Activated effector memory CD4-positive, alpha-beta T cell treated with anti-CD3 and anti-CD28 coated beads, Interleukin-2, amount 50 U/mL, for 16 hours (primary cell): Measurements from ENCODE around the gene TRIM72.
A peak's percentile ranks its signal among the peaks of the same experiment; 100 is the strongest.
"Not testable (repeated sequence)": the region's sequence is repeated elsewhere in the genome, so short reads cannot be mapped to it uniquely, and the experiment has no call there.

Experiments
- DNase-seq: peaks from one replicate; pipeline ENCODE4 v3.0.0-alpha.2; 2020

The TRIM72 gene, protein sequence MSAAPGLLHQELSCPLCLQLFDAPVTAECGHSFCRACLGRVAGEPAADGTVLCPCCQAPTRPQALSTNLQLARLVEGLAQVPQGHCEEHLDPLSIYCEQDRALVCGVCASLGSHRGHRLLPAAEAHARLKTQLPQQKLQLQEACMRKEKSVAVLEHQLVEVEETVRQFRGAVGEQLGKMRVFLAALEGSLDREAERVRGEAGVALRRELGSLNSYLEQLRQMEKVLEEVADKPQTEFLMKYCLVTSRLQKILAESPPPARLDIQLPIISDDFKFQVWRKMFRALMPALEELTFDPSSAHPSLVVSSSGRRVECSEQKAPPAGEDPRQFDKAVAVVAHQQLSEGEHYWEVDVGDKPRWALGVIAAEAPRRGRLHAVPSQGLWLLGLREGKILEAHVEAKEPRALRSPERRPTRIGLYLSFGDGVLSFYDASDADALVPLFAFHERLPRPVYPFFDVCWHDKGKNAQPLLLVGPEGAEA

DNA sequence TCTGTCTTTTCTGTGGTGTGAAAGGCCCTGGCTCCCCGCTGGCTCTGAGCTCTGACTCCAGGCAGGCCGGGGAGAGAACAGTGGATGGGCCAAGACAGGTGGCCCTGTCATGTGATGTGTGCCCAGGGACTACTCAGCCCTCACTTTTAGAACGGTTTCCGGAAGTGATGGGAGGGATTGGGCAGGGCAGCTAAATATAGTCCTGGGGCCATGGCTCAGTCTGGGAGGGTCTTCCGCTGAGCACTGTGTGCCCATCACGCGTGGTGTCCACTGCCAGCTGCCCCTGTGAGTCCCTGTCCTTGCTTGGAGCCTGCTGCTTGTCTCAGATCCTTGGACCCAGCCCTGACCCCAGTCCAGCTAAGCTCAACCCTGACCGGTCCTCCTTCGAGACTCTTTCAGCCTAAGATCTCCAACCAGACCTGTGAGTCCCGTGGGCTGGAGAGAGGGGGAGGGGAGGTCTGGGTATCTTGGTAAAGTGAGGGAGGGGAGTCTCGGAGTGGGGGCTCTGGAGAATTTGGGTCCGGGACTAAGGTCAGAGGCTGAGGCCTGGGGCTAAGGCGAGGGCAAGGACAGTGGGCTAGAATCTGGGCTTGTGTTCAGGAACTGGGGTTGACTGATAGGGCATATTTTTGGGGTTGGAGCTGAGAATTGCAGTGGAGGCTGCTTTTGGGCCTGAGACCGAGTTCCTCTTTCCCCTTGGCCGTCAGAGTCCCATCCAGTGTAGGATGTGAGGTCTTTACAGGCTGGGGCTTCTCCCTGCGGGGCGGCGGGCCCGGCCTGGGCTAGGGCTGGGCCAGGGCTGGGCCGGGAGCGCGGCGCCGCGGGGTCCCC, at the start of gene TRIM72:
TRIM72 (plus strand) TSS at position 243 of the 831 bp plus-strand sequence. CDS start 620 bp downstream, outside the sequence.
- DNase-seq = no peak

DNA sequence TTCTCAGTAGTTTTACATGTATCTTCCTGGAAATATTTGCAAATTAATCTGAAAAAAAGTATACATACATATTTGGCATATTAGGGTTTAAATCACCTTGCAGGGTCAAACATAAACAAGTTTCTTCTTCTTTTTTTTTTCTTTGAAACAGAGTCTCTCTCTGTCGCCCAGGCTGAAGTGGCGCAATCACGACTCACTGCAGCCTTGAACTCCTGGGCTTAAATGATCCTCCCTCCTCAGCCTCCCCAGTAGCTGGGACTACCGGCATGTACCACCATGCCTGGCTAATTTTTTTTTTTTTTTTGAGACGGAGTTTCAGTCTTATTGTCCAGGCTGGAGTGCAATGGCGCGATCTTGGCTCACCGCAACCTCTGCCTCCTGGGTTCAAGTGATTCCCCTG, 46.6 kb upstream of the TRIM72 start:
- no peak for DNase-seq

DNA sequence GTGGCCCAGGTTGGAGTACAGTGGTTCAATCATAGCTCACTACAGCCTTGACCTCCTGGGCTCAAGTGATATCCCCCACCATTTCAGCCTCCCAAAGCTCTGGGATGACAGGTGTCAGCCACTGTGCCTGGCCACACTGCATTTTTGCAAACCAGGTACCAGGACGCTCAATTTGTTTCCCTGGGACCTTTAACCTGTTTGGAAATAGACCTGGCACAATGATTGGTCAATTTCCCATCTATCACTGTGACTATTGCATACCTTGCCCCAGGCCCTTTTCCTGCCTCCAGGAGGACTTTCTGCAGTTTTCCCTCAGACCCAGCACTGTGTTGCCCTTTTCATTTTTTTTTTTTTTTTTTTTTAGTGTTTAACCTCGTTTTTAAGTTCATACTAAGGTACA, 45.1 kb upstream of the TRIM72 start:
- DNase-seq = no peak

DNA sequence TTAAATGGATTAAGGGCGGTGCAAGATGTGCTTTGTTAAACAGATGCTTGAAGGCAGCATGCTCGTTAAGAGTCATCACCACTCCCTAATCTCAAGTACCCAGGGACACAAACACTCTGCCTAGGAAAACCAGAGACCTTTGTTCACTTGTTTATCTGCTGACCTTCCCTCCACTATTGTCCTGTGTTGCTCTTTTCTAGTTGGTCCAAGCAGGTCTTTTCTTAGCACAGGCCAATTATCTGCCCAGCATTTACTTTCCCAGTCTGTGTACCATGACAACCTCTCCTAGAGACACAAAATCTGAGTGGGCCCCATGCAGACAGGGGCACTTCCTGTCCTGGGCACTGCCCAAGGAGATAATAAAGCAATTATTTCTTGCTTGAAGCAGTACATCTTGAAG, 43.9 kb upstream of the TRIM72 start:
- DNase-seq = not testable (repeated sequence)

DNA sequence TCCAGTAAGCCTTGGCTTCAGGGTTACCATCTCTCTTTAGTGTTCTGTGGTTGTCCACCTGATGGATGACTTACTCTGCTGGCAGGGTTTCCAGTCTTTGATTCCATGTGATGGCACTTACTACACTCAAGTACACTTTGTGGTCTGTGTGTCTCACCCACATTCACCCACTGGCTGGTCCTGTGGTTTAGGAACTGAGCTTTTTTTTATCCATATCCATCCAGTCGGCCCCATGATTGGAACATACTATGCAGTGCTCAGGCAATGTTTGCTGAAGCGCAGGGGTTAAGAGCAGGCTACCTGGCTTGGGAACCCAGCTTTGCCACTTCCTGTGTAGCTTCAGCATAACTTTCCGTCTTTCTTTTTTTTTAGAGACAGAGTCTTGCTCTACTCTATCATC, 36.8 kb upstream of the TRIM72 start:
- DNase-seq = peak; percentile 77

DNA sequence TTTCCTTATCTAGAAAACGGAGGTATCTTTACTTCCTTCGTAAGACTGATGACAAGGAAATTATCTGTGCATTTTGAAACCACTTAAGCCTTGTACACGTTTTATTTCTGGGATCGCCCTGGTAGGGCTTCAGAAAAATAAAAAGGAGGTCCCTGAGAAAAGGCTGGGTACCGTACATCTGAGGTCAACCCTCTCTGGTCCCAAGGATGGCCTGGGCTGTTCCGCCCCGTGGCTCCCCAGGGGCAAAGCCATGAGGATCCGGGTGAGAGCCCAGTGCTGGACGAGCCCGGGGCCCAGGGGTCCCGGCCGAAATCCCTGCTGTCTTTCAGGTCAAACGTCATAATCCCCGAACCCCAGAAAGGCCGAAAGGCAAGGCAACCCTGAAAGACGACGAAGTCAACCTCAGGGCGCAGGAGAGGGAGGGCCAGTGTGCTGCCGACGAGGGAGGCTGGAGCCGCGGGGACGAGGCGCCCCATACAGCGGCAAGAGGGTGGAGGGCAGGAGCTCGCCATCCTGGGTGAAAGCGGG, 34.6 kb upstream of the TRIM72 start:
- DNase-seq = no peak

DNA sequence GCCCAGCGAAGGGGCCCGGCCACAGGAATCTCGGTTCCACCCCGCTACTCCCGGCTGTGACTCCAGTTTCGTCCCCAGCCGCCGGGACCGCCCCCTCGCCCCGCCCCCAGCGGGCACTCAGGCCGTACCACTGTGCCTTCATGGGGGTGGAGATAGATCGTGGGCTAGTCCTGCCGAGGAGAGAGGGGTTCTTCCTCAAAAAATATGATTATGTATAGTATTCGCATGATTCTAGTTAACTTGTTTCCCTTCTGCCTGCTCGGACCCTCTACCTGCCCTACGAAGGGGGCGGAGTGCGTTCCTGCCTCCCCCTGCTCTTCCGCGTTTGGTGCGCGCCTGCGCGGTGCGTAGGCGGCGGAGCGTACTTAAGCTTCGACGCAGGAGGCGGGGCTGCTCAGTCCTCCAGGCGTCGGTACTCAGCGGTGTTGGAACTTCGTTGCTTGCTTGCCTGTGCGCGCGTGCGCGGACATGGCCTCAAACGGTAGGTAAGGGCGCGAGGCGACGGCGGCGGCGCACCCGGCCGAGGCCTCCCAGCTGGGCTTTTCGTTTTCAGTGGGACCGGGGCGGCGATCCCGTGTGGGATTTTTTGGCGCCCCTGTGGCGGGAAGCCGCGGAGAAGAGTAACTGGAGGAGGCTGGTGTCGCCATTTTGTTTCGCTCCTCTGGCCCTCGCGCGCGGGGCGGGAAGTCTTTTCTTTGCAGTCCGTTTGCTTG, 34.0 kb upstream of the TRIM72 start, which contains the start of gene FUS:
FUS (plus strand) TSS at position 393 of the 713 bp plus-strand sequence; CDS start at position 469, 76 bp downstream.
- peak; percentile 96 for DNase-seq

DNA sequence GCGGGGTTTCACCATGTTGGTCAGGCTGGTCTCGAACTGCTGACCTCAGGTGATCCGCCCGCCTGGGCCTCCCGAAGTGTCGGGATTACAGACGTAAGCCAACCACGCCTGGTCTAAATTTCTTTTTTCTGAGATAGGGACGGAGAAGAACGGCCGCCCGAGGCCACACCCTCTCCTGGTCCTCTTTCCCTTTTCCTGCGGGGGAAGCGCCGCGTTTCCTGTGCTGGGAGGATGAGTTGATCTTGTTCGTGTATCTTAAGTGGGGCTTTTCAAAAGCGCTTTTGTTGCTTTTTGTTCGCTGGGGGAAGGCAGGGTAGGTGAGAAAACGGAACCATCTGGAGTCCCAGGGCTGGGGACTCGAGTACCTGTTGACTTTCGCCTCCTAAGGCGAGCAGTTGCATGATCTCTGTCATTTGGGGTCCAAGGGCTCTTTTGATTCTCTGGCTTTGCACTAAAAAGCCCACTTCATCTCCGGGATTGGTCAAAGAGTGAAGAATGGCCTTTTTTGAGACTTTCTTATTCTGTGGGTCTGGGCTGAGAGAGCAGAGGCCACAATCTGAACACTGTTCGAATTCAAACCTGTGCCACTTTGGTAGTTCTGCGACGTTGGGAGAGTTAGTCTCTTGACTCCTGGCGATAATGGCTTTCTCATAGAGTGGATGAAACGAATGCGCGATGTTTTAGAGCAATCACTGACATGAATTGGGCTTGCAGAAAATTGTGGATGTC, 32.7 kb upstream of the TRIM72 start:
- peak; percentile 77 for DNase-seq

DNA sequence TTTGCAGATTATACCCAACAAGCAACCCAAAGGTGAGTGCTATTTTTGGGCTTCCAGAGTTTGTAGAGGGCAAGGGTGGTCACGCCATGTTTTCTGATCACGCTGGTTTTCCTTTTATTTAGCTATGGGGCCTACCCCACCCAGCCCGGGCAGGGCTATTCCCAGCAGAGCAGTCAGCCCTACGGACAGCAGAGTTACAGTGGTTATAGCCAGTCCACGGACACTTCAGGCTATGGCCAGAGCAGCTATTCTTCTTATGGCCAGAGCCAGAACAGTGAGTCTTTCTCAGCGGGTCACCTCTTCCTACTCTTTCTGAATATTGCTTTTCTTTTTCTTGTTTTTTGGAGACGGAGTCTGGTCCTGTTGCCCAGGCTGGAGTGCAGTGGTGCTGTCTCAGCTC, 31.5 kb upstream of the TRIM72 start:
- no peak for DNase-seq

DNA sequence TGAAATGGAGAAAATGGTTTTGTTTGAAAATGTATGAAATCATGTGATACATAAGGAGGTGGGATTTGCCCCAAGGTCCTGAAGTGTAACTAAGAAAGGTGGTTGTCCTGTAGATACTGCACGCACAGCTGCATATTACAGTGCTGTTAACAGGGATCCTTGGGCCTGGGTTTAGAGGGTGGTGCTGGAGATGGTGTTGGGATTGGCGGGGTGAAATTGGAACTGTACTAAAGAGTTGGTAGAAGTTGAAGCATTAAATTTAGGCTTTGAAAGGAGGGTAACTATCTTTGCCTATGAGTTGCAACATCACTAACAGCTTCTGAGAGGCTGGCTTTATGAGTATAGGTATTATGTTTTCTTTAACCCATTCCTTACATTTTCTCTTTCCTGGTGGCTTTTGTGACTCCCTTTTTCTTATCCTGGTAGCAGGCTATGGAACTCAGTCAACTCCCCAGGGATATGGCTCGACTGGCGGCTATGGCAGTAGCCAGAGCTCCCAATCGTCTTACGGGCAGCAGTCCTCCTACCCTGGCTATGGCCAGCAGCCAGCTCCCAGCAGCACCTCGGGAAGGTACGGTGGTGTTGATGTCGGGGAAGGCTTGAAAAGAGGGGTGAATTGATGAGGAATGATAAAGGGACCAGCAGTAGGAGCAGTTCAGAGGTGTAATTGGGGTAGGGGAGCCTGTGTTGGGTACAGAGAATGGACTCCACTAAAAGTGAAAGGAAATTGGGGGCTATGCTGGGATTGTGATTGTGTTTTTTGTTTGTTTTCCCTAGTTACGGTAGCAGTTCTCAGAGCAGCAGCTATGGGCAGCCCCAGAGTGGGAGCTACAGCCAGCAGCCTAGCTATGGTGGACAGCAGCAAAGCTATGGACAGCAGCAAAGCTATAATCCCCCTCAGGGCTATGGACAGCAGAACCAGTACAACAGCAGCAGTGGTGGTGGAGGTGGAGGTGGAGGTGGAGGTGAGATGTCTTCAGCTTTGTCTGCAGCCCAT, 30.2 kb upstream of the TRIM72 start:
- DNase-seq = no peak

DNA sequence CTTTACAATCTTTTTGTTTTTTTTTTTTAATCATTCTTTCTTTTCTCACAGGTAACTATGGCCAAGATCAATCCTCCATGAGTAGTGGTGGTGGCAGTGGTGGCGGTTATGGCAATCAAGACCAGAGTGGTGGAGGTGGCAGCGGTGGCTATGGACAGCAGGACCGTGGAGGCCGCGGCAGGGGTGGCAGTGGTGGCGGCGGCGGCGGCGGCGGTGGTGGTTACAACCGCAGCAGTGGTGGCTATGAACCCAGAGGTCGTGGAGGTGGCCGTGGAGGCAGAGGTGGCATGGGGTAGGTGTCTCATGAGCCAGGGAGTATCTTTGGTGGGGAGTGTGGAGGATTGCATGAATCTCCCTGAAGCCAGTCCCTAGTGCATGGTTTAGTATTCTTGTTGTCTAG, 29.0 kb upstream of the TRIM72 start:
- DNase-seq = no peak

DNA sequence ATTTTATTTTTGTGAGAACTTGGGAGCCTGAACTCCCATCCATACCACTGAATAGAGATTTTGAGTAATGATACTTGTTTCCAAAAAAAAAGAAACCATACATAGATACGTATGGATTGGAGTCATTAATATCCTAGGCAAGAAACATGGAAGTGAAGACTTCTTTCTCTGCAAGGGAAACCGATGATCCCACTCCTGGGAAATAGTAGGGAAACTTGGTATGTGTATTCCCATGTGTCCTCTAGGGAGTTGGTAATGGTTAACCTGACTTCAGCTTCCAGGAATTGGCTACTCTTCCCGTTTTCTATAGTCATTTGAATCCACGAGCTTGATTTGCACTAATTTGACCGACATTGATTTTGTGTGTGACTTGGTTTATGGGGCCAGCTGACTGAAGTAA, 28.6 kb upstream of the TRIM72 start:
- DNase-seq = no peak

DNA sequence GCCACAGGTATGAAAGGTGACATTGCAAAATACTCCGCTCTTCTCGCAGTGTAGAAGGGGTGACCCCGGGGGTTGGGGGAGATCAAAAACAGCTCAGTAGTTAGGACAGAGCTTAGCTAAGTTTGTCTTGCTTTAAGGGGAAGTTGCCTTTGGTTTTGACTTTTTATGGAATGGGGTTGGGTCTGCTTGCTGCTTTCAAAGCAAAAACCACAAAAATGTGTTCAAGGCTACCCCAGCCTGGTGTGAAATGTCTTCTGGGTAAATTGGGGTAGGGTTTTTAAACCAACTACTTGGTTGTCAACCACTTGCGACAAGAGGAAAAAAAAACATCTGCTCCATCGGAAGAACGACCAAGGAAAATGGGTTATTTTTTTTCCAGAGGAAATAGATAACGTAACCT, 27.7 kb upstream of the TRIM72 start:
- DNase-seq = no peak

DNA sequence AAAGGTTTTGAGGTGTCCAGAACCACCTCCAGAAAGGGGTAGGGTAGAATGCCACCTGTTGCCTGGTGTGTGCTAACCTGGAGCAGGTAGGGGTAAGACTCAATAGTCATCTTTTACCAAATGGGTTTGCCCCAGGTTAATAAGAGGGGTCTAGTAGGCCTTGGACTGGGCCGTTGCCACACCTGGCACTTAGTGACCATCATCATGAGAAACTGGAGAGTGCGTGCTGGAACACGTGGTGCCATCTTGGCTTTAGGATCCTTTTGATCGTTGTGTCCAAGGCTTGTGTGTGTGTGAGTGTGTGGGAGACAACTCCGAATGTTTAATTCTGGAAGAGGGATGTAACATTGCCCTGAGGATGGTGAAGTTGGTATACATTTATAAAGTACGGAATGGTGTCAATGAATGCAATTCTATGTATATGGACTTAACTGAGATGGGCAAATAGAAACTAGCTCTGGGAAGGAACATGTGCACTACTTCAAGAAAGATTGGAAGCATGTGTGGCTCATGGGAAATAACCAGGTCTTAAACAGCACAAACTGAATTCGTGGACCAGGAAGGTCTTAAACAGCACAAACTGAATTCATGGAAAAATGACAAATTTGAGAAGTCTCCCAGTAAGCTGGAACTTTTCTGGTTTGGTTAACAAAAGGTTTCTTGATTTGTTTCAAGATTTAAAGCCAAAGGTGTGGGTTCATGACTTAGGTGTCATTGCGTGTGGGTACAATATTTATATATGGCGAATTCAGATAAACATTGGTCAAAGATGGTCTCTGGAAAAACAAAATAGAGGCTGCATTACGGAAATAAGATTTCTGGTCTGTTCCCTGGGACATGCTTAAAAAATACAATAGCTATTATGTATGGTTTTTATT, 26.8 kb upstream of the TRIM72 start:
- no peak for DNase-seq

DNA sequence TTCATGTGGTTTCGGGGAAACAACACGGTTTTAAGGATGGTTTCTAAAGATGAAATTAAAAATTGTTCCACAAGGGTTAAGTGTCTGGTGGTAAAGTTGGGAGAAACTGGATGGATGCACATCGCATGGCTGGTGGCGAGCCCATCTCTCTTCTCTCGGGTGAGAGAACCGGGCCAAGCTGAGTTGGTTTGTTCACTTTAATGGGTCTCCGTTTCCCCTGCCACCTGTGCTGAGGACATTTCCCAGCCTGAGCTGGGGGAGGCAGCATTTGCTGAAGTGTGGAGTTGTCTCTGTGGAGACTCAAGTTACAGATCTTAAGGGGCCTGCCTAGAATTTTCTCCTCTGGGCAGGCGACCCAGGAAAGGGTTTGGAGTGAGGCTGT, 26.1 kb upstream of the TRIM72 start:
- no peak for DNase-seq

DNA sequence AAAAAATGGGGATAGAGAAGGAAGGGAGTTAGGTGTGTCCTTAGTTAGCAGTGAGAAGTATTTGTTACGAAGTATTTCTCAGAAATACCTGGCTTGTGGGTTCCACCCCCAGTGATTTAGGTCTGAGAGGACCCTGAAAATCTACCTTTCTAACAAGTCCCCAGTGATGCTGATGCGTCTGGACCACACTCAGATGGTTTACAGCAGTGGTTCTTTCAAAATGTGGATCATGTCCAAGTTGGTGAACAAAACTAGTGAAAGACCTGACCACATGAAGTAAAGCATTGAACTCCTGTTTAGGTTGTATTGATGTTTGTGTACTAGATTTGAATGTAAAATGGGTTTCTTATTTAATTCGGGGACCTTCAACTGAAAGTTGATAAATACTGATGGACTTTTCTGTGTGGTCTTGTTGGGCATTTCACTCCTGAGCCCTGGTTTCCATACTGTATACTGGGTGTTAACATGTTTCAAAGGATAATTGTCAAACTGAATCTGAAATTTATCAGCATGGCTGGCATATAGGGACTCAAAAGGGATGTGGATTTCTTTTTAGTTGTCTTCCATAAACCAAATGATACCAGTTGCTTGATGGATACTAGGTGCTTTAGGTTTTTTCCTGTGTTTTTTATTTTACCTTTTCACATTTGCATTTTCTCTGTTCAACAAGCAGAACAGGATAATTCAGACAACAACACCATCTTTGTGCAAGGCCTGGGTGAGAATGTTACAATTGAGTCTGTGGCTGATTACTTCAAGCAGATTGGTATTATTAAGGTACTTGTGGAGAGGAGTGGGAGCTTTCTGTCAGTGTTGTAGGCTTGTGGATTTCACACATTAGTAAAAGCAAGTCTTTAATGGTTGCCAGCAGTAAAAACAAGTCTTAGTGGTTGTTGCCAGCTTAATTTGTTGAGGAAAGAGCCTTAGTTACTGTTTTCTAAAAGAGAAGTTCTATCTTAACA, 25.2 kb upstream of the TRIM72 start:
- DNase-seq = no peak

DNA sequence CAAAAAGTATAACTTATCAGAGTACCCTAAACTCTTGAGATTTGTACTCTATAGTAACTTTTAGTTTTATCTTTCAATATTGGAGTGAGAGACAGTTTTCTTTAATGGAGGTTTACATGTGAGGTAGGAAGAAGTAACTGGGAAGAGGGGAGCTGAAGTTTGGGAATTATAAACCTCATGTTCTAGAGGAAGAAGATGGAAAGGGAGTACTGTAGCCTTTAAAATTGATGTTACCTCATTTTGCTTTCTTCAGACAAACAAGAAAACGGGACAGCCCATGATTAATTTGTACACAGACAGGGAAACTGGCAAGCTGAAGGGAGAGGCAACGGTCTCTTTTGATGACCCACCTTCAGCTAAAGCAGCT, 24.5 kb upstream of the TRIM72 start:
- no peak for DNase-seq

DNA sequence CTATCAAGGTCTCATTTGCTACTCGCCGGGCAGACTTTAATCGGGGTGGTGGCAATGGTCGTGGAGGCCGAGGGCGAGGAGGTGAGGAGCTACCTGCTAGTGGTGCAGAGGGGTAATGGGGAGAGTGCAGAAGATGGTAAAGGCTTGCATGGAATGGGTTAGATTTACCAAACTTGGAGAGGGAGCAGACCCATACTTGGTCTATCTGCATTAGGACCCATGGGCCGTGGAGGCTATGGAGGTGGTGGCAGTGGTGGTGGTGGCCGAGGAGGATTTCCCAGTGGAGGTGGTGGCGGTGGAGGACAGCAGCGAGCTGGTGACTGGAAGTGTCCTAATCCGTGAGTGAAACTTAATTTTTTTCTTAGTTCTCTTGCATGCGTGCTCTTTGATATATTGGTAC, 23.9 kb upstream of the TRIM72 start:
- DNase-seq = no peak
